ENCODE measurements around the gene SRMS.

GRCh38 chr20:63543733-63544132 is 3.8 kb downstream of the SRMS start:
- no peak for TF ChIP-seq CTCF (IDR thresholded peaks at IDR 0.05 in 8 of 11, conservative IDR thresholded peaks at IDR 0.05 in 3 of 11)
- no peak for TF ChIP-seq POLR2A (IDR thresholded peaks at IDR 0.05)
- no peak for TF ChIP-seq POLR2AphosphoS5 (IDR thresholded peaks at IDR 0.05)

All from spleen (tissue), 7 donors.